NCI-H187 (cell line): ENCODE data around the gene RBMS3.

Experiments
- DNase-seq, 2 experiments: peaks; one replicate each; lab custom pipeline; 2025; lab: John Stamatoyannopoulos, UW

Gene RBMS3

GRCh38 chr3:29679944-29680343 lies 399.1 kb downstream of the RBMS3 start:
- no peak for DNase-seq

GRCh38 chr3:29683018-29683993 lies 402.4 kb downstream of the RBMS3 start:
- DNase-seq: no peak

- DNase-seq: no peak
Observed at GRCh38 chr3:29686889-29687592, 406.2 kb downstream of the RBMS3 start.

GRCh38 chr3:29690686-29691353 lies 409.9 kb downstream of the RBMS3 start:
- no peak for DNase-seq

GRCh38 chr3:29693863-29694262 lies 413.0 kb downstream of the RBMS3 start:
- no peak for DNase-seq

GRCh38 chr3:29694331-29694730 lies 413.5 kb downstream of the RBMS3 start:
- no peak for DNase-seq

GRCh38 chr3:29694783-29695182 lies 413.9 kb downstream of the RBMS3 start:
- no peak for DNase-seq

GRCh38 chr3:29695201-29695600 lies 414.3 kb downstream of the RBMS3 start:
- no peak for DNase-seq

- no peak for DNase-seq
Observed at GRCh38 chr3:29695643-29696198, 414.9 kb downstream of the RBMS3 start.

GRCh38 chr3:29696311-29696710 lies 415.4 kb downstream of the RBMS3 start:
- DNase-seq: no peak

- no peak for DNase-seq
Observed at GRCh38 chr3:29697989-29698388, 417.1 kb downstream of the RBMS3 start.

- DNase-seq: no peak
Observed at GRCh38 chr3:29700256-29700655, 419.4 kb downstream of the RBMS3 start.

GRCh38 chr3:29701326-29701983 lies 420.6 kb downstream of the RBMS3 start:
- no peak for DNase-seq

GRCh38 chr3:29705906-29706844 lies 425.3 kb downstream of the RBMS3 start:
- no peak for DNase-seq

- DNase-seq: no peak
Observed at GRCh38 chr3:29708884-29709283, 428.0 kb downstream of the RBMS3 start.

GRCh38 chr3:29711255-29711771 lies 430.4 kb downstream of the RBMS3 start:
- no peak for DNase-seq

- DNase-seq: no peak
Observed at GRCh38 chr3:29716213-29716612, 435.3 kb downstream of the RBMS3 start.

GRCh38 chr3:29718661-29719065 lies 437.8 kb downstream of the RBMS3 start:
- no peak for DNase-seq

- no peak for DNase-seq
Observed at GRCh38 chr3:29720665-29721064, 439.8 kb downstream of the RBMS3 start.

GRCh38 chr3:29721789-29722188 lies 440.9 kb downstream of the RBMS3 start:
- no peak for DNase-seq
